NK-92 treated with Interleukin-12 subunit alpha and Interleukin-12 subunit beta, amount 100 ng/mL, for 24 hours (cell line): ENCODE measurements around the gene FXR1.
"Not testable (repeated sequence)": the region's sequence is repeated elsewhere in the genome, so short reads cannot be mapped to it uniquely, and the experiment has no call there.

ENCODE experiments used
- DNase-seq: peaks from one replicate; lab custom pipeline; 2025; lab: John Stamatoyannopoulos, UW

The FXR1 gene

GRCh38 chr3:180934638-180935037 is 22.2 kb downstream of the FXR1 start:
- no peak for DNase-seq

- DNase-seq, result no peak
Measured at GRCh38 chr3:180940826-180941225, 28.4 kb downstream of the FXR1 start.

- no peak for DNase-seq
Measured at GRCh38 chr3:180947761-180948390, 35.4 kb downstream of the FXR1 start.

- DNase-seq, result no peak
Measured at GRCh38 chr3:180959691-180960090, 47.2 kb downstream of the FXR1 start.

- no peak for DNase-seq
Measured at GRCh38 chr3:180961087-180961486, 48.6 kb downstream of the FXR1 start.

- DNase-seq, result no peak
Measured at GRCh38 chr3:180961552-180961951, 49.1 kb downstream of the FXR1 start.

- no peak for DNase-seq
Measured at GRCh38 chr3:180962530-180962929, 50.1 kb downstream of the FXR1 start.

GRCh38 chr3:180970931-180971330 is 58.5 kb downstream of the FXR1 start:
- DNase-seq, result no peak

- DNase-seq, result no peak
Measured at GRCh38 chr3:180973543-180973942, 61.1 kb downstream of the FXR1 start.

GRCh38 chr3:180974286-180974685 is 61.8 kb downstream of the FXR1 start:
- no peak for DNase-seq

- DNase-seq, result no peak
Measured at GRCh38 chr3:180977498-180977897, 65.0 kb downstream of the FXR1 start.

- DNase-seq, result no peak
Measured at GRCh38 chr3:180979961-180980360, 67.5 kb downstream of the FXR1 start.

- DNase-seq, result no peak
Measured at GRCh38 chr3:180980611-180981010, 68.1 kb downstream of the FXR1 start.

- DNase-seq, result no peak
Measured at GRCh38 chr3:180981912-180982311, 69.4 kb downstream of the FXR1 start.

GRCh38 chr3:180983136-180983535 is 70.7 kb downstream of the FXR1 start:
- DNase-seq, result no peak

- not testable (repeated sequence) for DNase-seq
Measured at GRCh38 chr3:180986366-180986765, 73.9 kb downstream of the FXR1 start.

- DNase-seq, result no peak
Measured at GRCh38 chr3:180987344-180987743, 74.9 kb downstream of the FXR1 start.

- peak; percentile 86 for DNase-seq
Measured at GRCh38 chr3:180989291-180990163, 77.1 kb downstream of the FXR1 start, which contains the start of gene DNAJC19. DNAJC19 (minus strand) TSS chr3:180989736; CDS start chr3:180989602, 134 bp downstream.

- DNase-seq, result no peak
Measured at GRCh38 chr3:180990505-180990904, 78.0 kb downstream of the FXR1 start.

- DNase-seq, result no peak
Measured at GRCh38 chr3:180996415-180996932, 84.0 kb downstream of the FXR1 start.

GRCh38 chr3:181002331-181002730 is 89.9 kb downstream of the FXR1 start:
- not testable (repeated sequence) for DNase-seq

- not testable (repeated sequence) for DNase-seq
Measured at GRCh38 chr3:181003469-181003868, 91.0 kb downstream of the FXR1 start.

- DNase-seq, result no peak
Measured at GRCh38 chr3:181006541-181006940, 94.1 kb downstream of the FXR1 start.
